Measurements from ENCODE around the gene SLC4A9.
"Not testable (repeated sequence)": the region's sequence is repeated elsewhere in the genome, so short reads cannot be mapped to it uniquely, and the experiment has no call there.

Gene SLC4A9

GRCh38 chr5:140401362-140402257 is 41.6 kb downstream of the SLC4A9 start, which contains the start of gene ANKHD1:
TSS of gene ANKHD1 (plus strand) at chr5:140401833. CDS start at chr5:140401968, 135 bp downstream.
- DNase-seq (ENCODE audit: low read depth in 2 of 2), result peak; percentile 91 to 93

- DNase-seq (ENCODE audit: low read depth in 2 of 2), result peak in 1 of 2 donors; percentile 1
Measured at GRCh38 chr5:140402258-140403074, 42.5 kb downstream of the SLC4A9 start.

DNA sequence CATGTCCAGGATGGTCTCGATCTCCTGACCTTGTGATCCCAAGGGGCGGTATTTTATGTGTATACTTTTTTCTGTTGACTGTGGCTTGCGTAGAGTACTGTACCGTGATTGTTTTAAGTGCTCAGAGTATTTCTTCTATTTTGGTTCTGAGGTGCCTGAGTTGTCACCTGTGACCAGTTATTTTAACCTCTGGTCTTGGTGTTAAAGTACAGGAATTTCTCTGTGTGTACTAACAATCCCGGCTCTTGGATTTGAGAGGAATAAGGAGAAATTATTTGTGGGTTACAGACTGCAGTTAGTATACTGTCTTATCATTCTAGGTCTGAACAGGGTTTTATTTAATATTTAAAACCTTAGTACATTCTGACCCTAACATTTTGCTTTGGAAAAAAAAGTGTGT is 43.6 kb downstream of the SLC4A9 start:
- no peak for DNase-seq (ENCODE audit: low read depth in 2 of 2)

GRCh38 chr5:140408750-140409241 is 48.8 kb downstream of the SLC4A9 start:
- no peak for DNase-seq (ENCODE audit: low read depth in 2 of 2)

DNA sequence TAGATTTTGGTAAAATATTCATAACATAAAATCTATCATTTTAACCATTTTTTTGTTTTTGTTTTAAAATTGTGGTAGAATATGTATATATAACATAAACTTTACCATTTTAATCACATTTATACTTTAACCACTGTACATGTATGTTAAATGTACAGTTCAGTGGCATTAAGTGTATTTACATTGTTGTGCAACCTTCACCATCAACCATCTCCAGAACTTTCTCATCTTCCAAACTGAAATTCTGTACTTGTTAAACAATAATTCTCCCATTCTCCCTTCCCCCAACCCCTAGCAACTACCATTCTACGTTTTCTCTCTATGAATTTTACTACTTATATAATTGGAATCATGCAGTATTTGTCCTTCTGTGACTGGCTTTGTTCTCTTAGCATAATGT is 53.2 kb downstream of the SLC4A9 start:
- DNase-seq (ENCODE audit: low read depth in 2 of 2), result no peak

DNA sequence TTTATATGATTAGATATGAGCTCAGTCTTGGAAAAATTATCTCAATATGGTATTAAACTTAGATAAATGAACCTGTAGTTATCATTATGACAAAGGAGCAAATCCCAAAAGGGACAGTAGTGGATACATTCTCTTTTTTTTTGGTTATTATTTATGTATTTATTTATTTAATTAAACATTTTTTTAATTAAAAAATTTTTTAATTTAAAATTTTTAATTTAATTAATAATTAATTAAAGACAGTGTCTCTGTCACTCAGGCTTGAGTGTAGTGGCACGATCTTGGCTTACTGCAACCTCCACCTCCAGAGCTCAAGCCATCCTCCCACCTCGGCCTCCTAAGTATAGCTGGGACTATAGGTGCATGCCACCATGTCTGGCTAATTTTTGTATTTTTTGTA is 57.2 kb downstream of the SLC4A9 start:
- DNase-seq (ENCODE audit: low read depth in 2 of 2), result no peak

DNA sequence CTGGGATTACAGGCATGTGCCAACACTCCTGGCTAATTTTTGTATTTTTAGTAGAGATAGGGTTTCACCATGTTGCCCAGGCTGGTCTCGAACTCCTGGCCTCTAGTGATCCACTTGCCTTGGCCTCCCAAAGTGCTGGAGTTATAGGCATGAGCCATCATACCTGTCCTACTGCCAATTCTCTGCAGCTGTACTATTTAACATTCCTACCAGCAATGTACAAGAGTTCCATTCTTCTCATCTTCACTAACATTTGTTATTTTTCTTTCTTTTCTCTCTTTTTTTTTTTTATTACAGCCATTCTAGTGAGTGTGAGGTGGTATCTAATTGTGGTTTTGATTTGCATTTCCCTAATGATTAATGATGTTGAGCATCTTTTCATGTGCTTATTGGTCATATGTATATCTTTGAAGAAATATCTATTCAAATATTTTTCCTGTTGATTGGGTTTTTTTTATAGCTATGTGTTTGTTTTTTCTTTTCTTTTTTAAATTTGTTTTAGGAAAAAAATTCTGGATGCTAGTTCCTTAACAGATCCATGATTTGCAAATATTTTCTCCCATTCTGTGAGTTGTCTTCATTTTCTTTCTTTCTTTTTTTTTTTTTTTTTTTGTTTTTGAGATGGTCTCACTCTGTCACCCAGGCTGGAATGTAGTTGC is 59.0 kb downstream of the SLC4A9 start:
- no peak for DNase-seq (ENCODE audit: low read depth in 2 of 2)

GRCh38 chr5:140420226-140420570 is 60.2 kb downstream of the SLC4A9 start:
- DNase-seq (ENCODE audit: low read depth in 2 of 2), result no peak

DNA sequence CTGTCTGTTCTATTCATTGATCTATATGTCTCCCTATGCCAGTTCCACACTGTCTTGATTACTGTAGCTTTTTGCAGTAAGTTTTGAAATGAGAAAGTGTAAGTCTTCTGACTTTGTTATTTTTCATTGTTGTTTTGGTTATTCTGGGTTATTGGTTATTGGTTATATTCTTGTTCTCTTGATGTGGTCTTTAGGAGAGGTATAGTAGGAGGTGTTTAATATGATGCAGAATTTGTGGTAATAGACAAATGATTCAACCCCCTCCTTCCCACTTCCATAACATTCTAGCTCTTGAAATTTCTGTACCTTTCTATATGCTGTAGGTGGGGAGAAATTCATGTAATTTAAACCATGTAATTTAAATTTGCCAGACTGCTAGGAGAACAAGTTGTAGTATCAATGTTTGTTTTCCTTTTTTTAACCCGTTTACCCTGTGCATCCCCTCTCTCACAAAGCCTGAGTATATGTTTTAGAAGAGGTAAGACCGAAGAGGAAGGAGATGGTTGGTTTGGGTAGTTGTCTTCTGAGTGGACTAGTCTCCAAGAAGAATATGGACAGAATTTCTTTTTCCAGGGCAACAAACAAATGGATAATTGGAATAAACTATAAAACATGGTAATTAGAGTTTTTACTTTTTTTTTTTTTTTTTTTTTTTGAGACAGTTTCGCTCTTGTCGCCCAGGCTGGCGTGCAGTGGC is 60.8 kb downstream of the SLC4A9 start:
- DNase-seq (ENCODE audit: low read depth in 2 of 2), result no peak

GRCh38 chr5:140421375-140421774 is 61.4 kb downstream of the SLC4A9 start:
- DNase-seq (ENCODE audit: low read depth in 2 of 2), result not testable (repeated sequence)

DNA sequence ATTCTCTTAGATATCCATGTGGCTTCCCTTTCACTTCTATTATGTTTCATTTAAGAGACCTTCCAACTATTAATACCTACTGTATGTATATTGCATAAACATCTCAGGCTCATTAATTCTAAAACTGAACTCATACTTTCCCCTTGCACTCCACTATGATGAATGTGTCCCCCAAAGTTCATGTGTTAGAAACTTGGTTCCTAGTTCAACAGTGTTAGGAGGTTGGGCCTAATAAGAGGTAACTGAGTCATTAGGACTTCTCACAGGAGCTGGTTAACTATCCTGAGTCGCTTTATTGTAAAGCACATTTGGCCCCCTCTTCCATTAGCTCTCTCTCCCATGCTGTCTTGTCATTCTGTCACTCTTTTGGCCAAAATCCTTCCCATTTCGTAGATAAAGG is 63.6 kb downstream of the SLC4A9 start:
- DNase-seq (ENCODE audit: low read depth in 2 of 2), result no peak

DNA sequence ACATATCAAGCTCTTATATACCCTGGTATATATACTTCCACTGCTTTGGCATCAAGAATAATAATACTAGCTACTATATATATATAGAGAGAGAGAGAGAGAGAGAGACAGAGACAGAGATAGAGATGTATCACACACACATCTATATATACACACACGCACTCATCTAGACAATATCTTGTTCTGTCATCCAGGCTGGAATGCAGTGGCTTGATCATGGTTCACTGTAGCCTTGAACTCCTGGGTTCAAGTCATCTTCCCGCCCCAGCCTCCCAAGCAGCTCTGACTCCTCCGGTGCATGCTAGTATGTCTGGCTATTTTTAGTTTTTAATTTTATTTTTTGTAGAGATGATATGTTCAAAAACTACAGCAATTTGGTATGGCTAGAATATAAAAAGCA is 64.1 kb downstream of the SLC4A9 start:
- no peak for DNase-seq (ENCODE audit: low read depth in 2 of 2)
